H1 (cell line): ENCODE measurements around the gene MID1.

Source experiments
- BACH1 ChIP-seq: IDR thresholded peaks from 2 replicates; pipeline ENCODE4 v1.6.1; 2012; ENCODE audit warnings: low read length, improper control_type of control experiment
- MAFK ChIP-seq: IDR thresholded peaks from 2 replicates; pipeline ENCODE4 v1.6.1; 2012; ENCODE audit warnings: low read depth, mild to moderate bottlenecking, improper control_type of control experiment, low read length
- POLR2A ChIP-seq, 2 experiments: IDR thresholded peaks; 1 replicate in 1 of 2; 2 replicates in 1 of 2; pipeline ENCODE4 v1.6.1; 2011; ENCODE audit warnings: low read depth in 2 of 2, low read length in 2 of 2, mild to moderate bottlenecking in 2 of 2; ENCODE audit errors: control extremely low read depth in 1 of 2

- TF ChIP-seq BACH1 (no peak), POLR2A (IDR thresholded peaks at IDR 0.05; ENCODE audit: control extremely low read depth in 1 of 2, low read depth in 2 of 2, low read length in 2 of 2) (no peak), MAFK (no peak)
Measured at GRCh38 chrX:10508891-10509290, 111.5 kb downstream of the MID1 start.
